Stimulated activated CD4-positive, alpha-beta T cell treated with anti-CD3 and anti-CD28 coated beads, Interleukin-2, amount 100 ng/mL, for 48 hours (primary cell): ENCODE results near the gene SDR42E2.
A peak's percentile ranks its signal among the peaks of the same experiment; 100 is the strongest.
"Not testable (repeated sequence)": the region's sequence is repeated elsewhere in the genome, so short reads cannot be mapped to it uniquely, and the experiment has no call there.

Experiments
- DNase-seq, 2 donors: peaks; one replicate each; pipeline ENCODE4 v3.0.0-alpha.2; 2020

SDR42E2 gene

GRCh38 chr16:22214889-22215288 is 52.6 kb downstream of the SDR42E2 start:
- DNase-seq = no peak

DNA sequence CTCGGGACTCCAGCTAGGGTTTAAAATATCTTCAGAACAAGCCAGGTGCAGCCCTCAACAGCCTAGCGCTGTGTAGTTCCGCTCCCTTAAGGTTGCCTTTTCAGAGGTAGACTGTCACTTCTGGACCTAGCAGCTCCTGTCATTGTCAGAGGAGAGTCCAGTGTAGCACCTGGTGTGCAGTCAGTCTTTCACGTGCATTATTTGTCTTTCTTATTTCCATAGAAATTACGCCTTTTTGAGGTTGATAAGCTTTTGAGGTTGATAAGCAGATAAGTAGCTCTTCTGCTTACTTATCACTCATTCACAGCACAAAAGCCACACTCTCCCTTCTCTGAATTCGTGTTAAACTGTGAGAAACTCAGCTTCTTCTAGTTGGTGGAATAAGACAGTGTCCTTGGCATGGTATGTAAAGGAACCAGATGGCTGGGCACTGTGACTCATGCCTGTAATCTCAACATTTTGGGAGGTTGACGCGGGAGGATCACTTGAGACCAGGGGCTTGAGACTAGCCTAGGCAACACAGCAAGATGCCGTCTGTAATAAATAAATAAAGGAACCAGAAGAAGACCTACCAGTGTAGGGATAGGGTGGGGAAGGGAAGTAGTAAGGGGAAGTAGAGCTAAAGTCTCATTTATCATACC is 54.0 kb downstream of the SDR42E2 start:
- DNase-seq = no peak

GRCh38 chr16:22216832-22217225 is 54.5 kb downstream of the SDR42E2 start:
- not testable (repeated sequence) for DNase-seq

GRCh38 chr16:22217890-22218730 is 55.8 kb downstream of the SDR42E2 start:
- no peak for DNase-seq

GRCh38 chr16:22219389-22220068 is 57.2 kb downstream of the SDR42E2 start:
- no peak for DNase-seq

- DNase-seq = no peak
Observed at GRCh38 chr16:22220069-22220440, 57.7 kb downstream of the SDR42E2 start.

GRCh38 chr16:22220714-22221113 is 58.4 kb downstream of the SDR42E2 start:
- DNase-seq = no peak

GRCh38 chr16:22222006-22222405 is 59.7 kb downstream of the SDR42E2 start:
- DNase-seq = no peak

DNA sequence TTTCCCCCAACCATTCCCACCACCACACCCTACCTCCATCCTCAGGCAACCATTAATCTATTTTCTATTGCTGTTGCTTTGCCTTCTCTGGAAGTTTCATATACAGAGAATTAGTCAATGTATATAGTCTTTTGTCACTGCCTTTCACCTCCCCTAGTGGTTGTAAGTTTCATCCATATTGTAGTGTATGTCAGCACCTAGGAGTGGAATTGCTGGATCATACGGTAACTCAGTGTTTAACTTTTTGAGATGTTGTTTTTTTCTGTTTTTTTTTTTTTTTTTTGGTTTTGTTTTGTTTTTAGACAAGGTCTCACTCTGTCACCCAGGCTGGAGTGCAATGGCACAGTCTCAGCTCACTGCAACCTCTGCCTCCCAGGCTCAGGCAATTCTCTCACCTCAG is 60.7 kb downstream of the SDR42E2 start:
- no peak for DNase-seq

- DNase-seq = no peak
Observed at GRCh38 chr16:22225060-22225459, 62.8 kb downstream of the SDR42E2 start.

GRCh38 chr16:22229889-22230288 is 67.6 kb downstream of the SDR42E2 start:
- DNase-seq = no peak

DNA sequence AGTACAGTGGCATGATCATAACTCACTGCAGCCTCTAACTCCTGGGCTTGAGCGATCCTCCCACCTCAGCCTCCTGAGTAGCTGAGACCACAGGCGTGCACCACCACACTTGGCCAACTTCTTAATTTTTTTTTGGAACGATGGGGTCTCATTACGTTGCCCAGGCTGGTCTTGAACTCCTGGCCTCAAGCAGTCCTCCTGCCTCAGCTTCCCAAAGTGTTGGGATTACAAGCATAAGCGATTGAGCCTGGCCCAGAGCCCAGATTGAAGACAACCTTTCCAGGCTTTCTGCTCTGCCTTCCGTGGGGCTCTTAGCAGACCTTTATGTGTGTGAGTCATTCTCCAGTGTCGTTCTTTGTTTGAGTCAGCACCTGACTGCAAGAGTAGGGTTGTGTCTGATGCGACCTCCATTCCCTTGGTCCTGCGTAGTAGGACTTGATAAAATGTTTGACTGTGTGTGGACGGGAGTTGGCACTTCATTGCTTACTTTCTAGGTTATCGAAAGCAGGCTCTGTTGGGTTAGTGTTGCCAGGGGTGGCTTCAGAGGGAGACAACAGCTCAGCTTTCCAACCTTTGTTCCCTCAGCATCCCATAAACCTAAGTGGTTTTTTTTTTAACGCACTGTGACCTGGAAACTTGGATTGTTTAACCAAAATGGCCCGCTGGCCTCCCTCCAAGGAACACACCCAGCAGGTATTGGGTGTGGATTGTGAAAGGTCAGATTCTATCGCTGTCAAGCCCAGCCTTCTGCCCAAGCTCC is 70.2 kb downstream of the SDR42E2 start:
- DNase-seq = peak; percentile 16 to 21

GRCh38 chr16:22233037-22233372 is 70.7 kb downstream of the SDR42E2 start:
- no peak for DNase-seq

GRCh38 chr16:22235839-22236745 is 73.8 kb downstream of the SDR42E2 start:
- DNase-seq = no peak

- DNase-seq = no peak
Observed at GRCh38 chr16:22239131-22239805, 77.0 kb downstream of the SDR42E2 start.

- no peak for DNase-seq
Observed at GRCh38 chr16:22240023-22240710, 77.9 kb downstream of the SDR42E2 start.
